HG02840 (cell line): ENCODE data around the gene BMP10.

Experiments
- ATAC-seq: cut with Tn5 transposase; IDR thresholded peaks from one replicate; pipeline ENCODE4 v1.9.1; 2021; ENCODE audit warnings: mild to moderate bottlenecking, moderate library complexity, moderate number of reproducible peaks; ENCODE audit not compliant: unreplicated experiment, low FRiP score

BMP10 gene

DNA sequence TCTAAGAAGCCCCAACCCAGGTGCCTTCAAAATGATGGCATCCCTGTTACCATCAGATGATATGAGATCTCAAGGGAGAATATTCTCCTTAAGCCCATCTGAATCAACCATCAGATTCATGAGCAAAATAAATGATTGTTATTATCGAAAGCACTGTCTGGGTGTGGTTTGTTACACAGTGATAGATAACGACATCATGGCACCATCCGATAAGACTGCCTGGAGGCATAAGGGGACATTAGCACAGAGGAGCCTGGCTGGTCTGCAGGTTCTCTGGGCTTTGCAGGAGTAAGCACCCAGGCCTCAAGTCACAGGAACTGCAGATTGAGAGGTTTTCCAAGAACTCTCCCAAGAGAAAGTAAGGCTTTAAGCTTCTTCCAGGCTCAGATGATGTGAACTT lies 15.6 kb downstream of the BMP10 start:
- no peak for ATAC-seq

DNA sequence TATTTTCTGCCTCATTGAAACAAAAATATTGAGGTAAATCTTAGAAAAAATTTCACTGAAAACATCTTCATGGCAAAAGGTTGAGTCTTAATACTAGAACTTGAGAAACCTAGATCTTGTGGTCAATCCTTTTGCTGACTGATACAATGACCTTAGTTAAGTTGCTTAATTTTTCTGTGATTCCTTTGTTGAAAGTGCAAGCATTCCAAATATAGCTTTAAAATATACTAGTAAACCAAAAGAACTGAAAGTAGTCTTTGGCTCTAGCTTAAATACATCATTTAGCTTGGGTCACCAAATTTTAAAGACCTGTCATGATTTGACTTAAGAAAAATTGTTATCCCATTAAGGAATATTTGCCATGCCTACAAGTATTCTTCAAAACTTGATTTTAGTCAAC lies 16.7 kb downstream of the BMP10 start:
- no peak for ATAC-seq

DNA sequence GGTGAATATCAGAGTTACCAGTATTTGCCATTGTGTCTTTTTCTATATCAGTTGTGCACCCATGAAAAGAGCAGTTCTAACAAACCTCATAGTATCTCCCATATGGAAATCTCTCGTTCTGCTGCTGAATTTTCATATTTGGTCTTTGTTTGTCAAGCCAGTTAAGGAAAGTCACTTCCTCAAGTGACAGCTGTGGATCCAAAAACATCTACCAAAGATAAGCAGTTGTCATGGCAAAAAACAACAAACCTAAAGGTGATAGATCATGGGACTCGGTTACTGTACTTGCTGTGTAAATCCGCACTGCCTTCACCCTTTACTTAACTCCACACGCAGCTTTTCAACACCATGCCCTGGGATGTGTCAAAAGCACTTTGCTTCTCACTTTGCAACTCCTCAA lies 17.3 kb downstream of the BMP10 start:
- ATAC-seq = no peak

GRCh38 chr2:68853035-68853434 lies 18.2 kb downstream of the BMP10 start:
- ATAC-seq = no peak

- no peak for ATAC-seq
Measured at GRCh38 chr2:68850524-68850923, 20.7 kb downstream of the BMP10 start.

DNA sequence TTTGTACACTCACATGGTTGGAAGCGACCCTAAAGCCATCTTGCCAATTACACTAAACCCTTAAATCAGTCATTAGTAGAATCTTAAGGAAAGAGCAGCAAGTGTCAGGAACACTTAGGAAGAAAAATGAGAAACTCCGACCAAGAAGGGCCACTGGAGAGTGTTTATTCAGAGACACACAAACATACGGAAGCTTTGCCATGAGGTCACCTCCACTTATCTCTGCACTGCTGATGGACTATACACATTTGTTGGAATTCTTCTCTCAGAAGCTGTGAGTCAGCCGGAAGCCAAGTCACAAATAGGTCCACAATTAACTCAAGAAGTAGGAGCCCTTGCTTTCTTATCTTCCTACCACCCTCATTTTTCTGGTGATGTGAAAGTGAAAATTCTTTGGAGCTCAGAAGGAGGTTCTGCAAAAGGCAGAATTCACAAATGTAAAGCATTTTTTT lies 21.6 kb downstream of the BMP10 start:
- no peak for ATAC-seq

- no peak for ATAC-seq
Measured at GRCh38 chr2:68847751-68848150, 23.4 kb downstream of the BMP10 start.

DNA sequence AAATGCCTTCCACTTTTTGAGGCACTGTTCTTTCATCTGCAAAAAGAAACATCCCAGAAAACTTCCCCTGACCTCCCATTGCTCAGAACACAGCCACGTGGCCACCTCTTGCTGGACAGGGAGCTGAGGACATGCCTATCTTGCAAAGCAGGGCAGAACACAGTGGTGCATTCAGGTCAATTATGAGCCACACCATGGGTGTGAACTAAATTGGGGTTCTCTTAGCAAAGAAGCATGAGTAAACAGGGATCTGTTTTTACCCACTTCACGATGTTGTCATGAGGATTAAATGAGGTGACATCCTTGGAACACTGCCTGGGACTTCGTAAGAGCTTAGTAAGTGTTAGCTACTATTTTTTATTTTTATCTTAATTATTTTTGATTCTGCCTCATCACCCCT lies 25.1 kb downstream of the BMP10 start:
- ATAC-seq = no peak

DNA sequence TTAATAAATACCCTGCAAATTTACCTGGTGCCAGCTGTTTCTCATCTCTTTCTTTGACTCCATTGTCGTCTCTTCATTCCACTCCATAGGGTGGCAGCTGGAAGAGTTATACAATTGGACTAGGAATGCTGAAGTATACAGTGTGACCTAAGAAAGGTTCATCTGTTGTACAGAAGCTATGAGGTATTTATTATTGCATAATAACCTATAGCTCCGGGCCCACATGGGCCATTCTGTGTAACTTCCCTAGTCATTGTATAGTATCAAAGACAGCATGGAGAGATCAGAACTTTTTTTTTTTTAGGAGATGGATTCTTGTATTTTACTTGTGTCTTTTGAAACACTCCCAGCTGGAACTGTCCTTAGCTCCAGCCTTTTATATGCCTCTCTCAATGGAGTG lies 26.2 kb downstream of the BMP10 start:
- no peak for ATAC-seq

DNA sequence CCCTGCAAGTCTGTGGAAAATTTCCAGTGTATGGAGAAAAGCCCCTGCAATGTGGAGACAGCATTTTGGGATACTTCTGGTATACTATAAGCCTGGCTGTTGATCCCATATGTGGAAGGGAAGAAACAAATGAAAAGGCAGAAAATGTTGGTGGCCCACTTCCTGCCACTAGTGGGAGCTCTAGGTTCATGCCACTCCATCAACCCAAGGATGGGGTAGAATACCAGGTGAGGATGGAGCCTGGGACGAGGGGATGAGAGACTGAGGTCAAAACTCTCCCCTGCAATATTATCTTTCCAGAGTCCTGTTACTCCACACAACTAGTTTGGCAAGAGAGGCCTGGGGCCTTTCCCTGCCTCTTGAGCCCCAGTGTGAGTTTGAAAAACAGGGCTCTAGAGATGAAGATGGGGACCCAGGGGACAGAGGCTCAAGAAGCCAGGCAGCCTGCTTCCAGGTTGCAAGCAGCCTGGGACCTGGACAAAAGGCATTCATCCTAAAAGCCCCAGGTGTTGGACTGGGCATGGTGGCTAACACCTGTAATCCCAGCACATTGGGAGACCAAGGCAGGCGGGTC lies 31.9 kb downstream of the BMP10 start:
- no peak for ATAC-seq

DNA sequence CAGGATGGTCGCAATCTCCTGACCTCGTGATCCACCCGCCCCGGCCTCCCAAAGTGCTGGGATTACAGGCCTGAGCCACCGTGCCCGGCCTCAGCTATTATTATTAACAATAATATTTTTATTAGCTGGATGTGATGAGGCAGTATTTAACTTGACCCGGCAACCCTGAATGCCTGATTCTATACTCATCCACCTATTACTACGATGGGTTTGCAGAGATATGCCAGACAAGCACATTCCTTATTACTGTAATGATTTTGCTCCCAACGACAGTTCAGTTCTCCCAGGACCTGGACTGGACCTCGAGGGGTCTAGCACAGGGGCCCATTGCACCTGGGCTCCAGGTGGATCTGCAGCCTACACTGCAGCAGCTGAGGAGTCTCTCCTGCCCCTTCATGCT lies 32.6 kb downstream of the BMP10 start:
- no peak for ATAC-seq

DNA sequence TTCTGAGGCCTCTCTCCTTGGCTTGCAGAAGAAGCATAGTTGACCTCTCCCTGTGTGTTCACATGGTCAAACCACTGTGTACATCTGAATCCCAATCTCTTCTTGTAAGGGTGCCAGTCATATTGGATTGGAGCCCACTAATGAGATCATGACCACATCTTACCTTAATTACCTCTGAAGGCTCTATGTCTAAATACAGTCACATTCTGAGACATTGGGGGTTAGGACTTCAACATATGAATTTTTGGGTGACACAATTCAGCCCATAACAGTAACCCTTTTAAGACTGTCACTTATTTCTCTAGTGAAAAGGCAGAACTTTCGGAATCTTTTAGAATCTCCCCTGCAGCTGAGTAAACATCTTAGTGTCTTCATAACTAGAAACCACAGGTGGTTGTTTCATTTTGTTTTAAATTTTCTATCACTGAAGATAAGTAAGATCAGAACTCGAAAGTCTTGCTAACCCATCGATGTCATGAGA lies 33.3 kb downstream of the BMP10 start:
- ATAC-seq = peak; percentile 47

GRCh38 chr2:68837164-68837860 lies 33.9 kb downstream of the BMP10 start:
- no peak for ATAC-seq

GRCh38 chr2:68835621-68836020 lies 35.6 kb downstream of the BMP10 start:
- no peak for ATAC-seq

DNA sequence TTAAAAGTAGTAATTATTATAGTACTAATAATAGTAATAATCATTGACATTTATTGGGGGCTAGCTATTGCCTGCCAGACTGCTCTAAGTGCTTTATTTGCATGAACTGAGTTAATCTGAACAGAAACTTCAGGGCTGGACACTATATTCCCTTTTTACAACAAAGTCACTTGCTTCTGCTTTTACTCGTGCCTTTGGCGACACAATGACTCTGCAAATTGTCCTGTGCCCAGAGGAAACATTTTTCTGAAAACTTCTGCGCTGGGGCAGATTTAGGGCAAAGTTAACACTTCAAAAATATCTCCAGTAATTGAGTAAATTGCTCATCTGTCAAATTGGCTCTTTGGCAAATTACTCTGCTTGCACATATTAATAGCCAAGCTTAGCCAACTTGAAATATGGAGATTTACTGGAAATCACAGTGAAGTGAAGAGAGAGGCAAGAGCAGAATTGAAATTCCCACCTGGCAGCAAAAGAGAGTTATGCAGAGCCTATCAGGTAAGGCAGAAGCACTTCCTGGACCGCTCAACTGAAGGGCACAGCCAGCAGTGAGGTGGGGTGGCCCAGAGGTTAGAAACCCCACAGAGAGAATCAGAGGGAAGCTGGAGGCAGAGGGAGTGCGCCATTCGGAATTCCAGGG lies 36.3 kb downstream of the BMP10 start:
- ATAC-seq = no peak

DNA sequence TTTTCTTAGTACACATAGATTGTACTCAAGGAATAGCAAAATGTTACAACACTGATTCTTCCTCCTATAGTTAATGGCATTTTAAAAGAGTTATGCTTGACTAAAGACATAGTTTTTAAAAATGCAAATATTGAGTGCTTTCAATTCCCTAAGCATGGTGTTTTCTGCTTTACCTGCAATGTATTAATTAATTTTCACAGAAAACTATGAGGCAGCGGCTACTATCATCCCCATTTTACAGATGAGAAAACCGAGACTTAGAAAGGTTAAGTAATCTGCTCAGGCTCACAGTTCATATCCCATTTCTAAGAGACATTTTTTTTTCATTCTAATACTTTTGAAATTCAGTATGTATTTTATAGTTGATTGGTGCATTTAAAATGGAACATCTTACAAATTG lies 38.0 kb downstream of the BMP10 start:
- no peak for ATAC-seq

DNA sequence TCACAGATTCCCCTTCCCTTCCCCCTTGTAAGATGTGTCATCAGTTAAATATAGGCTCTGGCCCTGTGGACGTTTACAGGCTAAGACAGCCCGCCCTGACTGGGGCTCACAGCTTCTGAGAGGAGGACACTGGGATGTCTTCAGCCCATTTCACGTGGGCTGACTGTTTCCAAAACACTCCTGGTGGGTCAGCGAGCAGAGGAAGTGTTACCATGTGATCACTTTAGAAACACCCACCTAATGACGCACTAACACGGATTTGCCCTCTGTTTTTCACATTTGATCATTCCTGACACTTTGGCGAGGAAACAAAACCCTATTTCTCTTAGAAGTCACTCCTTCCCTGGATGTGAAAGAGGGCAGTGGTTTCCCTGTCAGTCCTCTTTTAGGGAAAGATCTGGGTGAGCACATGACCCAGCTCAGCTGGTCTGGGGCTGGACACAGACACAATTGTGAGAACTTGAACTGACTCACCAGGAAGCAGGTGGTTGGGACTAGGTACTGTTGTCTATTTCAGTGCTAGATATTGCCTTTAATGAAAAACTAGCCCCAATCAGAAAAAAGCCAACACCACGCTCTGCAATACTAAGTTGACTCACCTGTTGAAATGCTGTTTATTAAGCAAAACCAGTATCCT lies 38.8 kb downstream of the BMP10 start:
- peak; percentile 83 for ATAC-seq

- no peak for ATAC-seq
Measured at GRCh38 chr2:68831686-68832232, 39.4 kb downstream of the BMP10 start.

- no peak for ATAC-seq
Measured at GRCh38 chr2:68829749-68830148, 41.4 kb downstream of the BMP10 start.

DNA sequence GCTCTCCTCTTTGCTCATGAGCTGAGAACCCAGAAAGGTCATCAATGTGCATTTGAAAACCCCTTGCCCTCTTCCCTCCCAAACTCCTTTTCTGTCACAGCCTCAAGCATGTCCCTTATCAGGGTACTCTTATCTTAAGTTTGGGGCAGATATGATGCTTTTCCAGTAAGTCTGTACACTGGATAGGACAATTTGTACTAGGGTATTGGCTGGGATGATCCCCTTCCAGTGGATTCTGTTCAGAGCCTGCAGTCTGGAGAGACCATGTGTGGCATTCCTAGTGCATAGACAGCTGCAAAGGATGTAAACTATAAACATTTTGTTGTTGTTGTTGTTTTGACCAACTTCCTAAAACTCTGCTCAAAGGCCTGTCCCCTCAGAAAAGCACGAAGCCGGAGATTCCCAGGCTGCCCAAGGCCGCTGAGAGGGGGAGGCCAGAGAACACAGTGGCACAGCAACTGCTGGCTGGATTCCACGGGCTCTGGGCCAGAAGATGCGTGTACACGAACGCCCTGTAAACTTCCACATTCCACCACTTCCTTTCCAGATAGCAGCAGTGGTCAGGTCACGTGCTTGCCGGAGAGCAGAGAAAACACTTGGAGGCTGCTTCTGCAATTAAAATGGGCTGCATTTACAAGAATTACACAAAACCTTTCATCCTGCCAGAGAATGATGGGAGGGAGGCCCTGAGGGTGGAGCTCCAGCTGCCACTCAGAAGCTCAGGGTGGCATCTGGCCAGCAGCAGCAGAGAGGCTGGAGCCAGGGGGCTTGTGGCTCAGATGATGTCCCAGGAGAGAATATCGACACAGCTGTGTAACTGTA lies 42.1 kb downstream of the BMP10 start:
- ATAC-seq = no peak
